HCT116 (cell line): ENCODE data around the gene INKA1. TPM values are rescaled to one million over a fixed set of nuclear protein-coding genes. Genes with fewer than 3 reads are reported as not detected.

ENCODE experiments used
- ATAC-seq: fragments of 200-7000 bp; cut with Tn5 transposase; 2 replicates; pipeline ENCODE4 v1.9.1; 2020; ENCODE audit warnings: mild to moderate bottlenecking, moderate library complexity
- BruUV-seq: library from RNA; stranded (reverse); fragments of 400-500 nt; replicated peaks from 2 replicates; lab custom pipeline; 2021; lab: Mats Ljungman, UMichigan
- CTCF ChIA-PET: fragments of 300-600 bp; sonication (Branson Sonifier 250); formaldehyde crosslinking; loops from one replicate; lab custom pipeline; 2021; ENCODE audit warnings: antibody characterized with exemption; lab: Charles Lee
- POLR2A ChIA-PET: fragments of 300-600, 350-600 bp; sonication (Branson Sonifier 250); formaldehyde crosslinking; loops from one replicate; lab custom pipeline; 2021; ENCODE audit warnings: antibody characterized with exemption; lab: Charles Lee
- RAD21 ChIA-PET, 2 experiments: fragments of 300-600 bp; sonication (Branson Sonifier 250); formaldehyde crosslinking; loops; one replicate each; lab custom pipeline; 2023; ENCODE audit warnings: low total read pairs in 2 of 2; ENCODE audit not compliant: uncharacterized antibody in 2 of 2, unreplicated experiment in 2 of 2, low non-redundant PET in 1 of 2; lab: Charles Lee
- DNase-seq: peaks from one replicate; pipeline ENCODE4 v3.0.0-alpha.2; 2010; ENCODE audit warnings: low read depth, low spot score
- H2AFZ ChIP-seq: fragments of 200-600 bp; shearing (Covaris generic), sonication (generic); 2 replicates; pipeline ENCODE4 v1.6.1; 2017; ENCODE audit warnings: low read depth, mixed run types, mixed read lengths, antibody characterized with exemption, low read length; ENCODE audit not compliant: poor library complexity, severe bottlenecking
- H3K27ac ChIP-seq: 2 replicates; pipeline ENCODE4 v1.5.1; 2012; ENCODE audit warnings: low read depth, low read length
- H3K27me3 ChIP-seq: fragments of 200-600 bp; sonication (generic); 2 replicates; pipeline ENCODE4 v1.6.1; 2016; ENCODE audit warnings: mixed run types, low read length, mixed read lengths; ENCODE audit not compliant: insufficient read depth
- H3K36me3 ChIP-seq, 2 experiments: fragments of 200-500 bp in 1 of 2; fragments of 200-600 bp in 1 of 2; sonication (Bioruptor generic) in 1 of 2; sonication (generic) in 1 of 2; 2 replicates each; pipeline versions ENCODE4 v1.5.1 to v1.6.1; 2014 to 2016; ENCODE audit warnings: low read length in 2 of 2, inconsistent platforms in 1 of 2, mixed read lengths in 1 of 2, mixed run types in 1 of 2; ENCODE audit not compliant: insufficient read depth in 2 of 2, control insufficient read depth in 1 of 2
- H3K4me1 ChIP-seq, 2 experiments: fragments of 200-600 bp in 1 of 2; sonication (generic) in 1 of 2; 2 replicates each; pipeline versions ENCODE4 v1.5.1 to v1.6.1; 2012 to 2017; ENCODE audit warnings: low read length in 2 of 2, inconsistent platforms in 1 of 2, mild to moderate bottlenecking in 1 of 2, mixed read lengths in 1 of 2, mixed run types in 1 of 2, moderate library complexity in 1 of 2; ENCODE audit not compliant: insufficient read depth in 2 of 2, control insufficient read depth in 1 of 2
- H3K4me2 ChIP-seq: fragments of 200-600 bp; sonication (generic); 2 replicates; pipeline ENCODE4 v1.6.1; 2017; ENCODE audit warnings: mixed run types, low read length, mixed read lengths
- H3K4me3 ChIP-seq, 2 experiments: fragments of 200-600 bp in 1 of 2; sonication (generic) in 1 of 2; replicated peaks in 1 of 2; 2 replicates each; pipeline ENCODE4 v1.5.1; 2011 to 2016; ENCODE audit warnings: low read length in 2 of 2, control low read depth in 1 of 2, low read depth in 1 of 2, mild to moderate bottlenecking in 1 of 2, mixed read lengths in 1 of 2, mixed run types in 1 of 2
- H3K79me2 ChIP-seq: fragments of 200-600 bp; sonication (generic); 2 replicates; pipeline ENCODE4 v1.6.1; 2017; ENCODE audit warnings: mild to moderate bottlenecking, mixed run types, low read length, moderate library complexity, mixed read lengths; ENCODE audit not compliant: insufficient read depth
- H3K9ac ChIP-seq: fragments of 200-600 bp; sonication (generic); 2 replicates; pipeline ENCODE4 v1.6.1; 2016; ENCODE audit warnings: low read length, mixed read lengths
- H3K9me2 ChIP-seq: fragments of 200-600 bp; sonication (generic), shearing (Covaris generic); 2 replicates; pipeline ENCODE4 v1.6.1; 2017; ENCODE audit warnings: mixed run types, mild to moderate bottlenecking, moderate library complexity; ENCODE audit not compliant: insufficient read depth
- H3K9me3 ChIP-seq, 2 experiments: fragments of 200-500 bp in 1 of 2; fragments of 200-600 bp in 1 of 2; sonication (Bioruptor generic) in 1 of 2; sonication (generic) in 1 of 2; 2 replicates each; pipeline ENCODE4 v1.6.1; 2014 to 2017; ENCODE audit warnings: low read length in 2 of 2, mixed read lengths in 2 of 2, inconsistent platforms in 1 of 2, low read depth in 1 of 2, mild to moderate bottlenecking in 1 of 2, mixed run types in 1 of 2, moderate library complexity in 1 of 2; ENCODE audit not compliant: control insufficient read depth in 1 of 2, insufficient read depth in 1 of 2
- H4K20me1 ChIP-seq: fragments of 200-600 bp; sonication (generic), shearing (Covaris generic); 2 replicates; pipeline ENCODE4 v1.6.1; 2017; ENCODE audit warnings: mixed run types, mild to moderate bottlenecking, moderate library complexity; ENCODE audit not compliant: insufficient read depth
- CBX3 ChIP-seq: IDR thresholded peaks from 2 replicates; pipeline ENCODE4 v1.6.1; 2012; ENCODE audit warnings: low read depth
- CTCF ChIP-seq, 3 experiments: fragments of 200-600 bp in 1 of 3; sonication (generic) in 1 of 3; IDR thresholded peaks in 2 of 3; conservative IDR thresholded peaks in 1 of 3; 2 replicates each; pipeline ENCODE4 v1.5.1; 2012 to 2017; ENCODE audit warnings: low read depth in 2 of 3, low read length in 2 of 3, antibody characterized with exemption in 1 of 3, borderline replicate concordance in 1 of 3, control low read depth in 1 of 3, mild to moderate bottlenecking in 1 of 3, mixed read lengths in 1 of 3, mixed run types in 1 of 3, moderate library complexity in 1 of 3; ENCODE audit not compliant: insufficient read depth in 1 of 3
- ELF1 ChIP-seq: IDR thresholded peaks from 2 replicates; pipeline ENCODE4 v1.6.1; 2012; ENCODE audit warnings: low read depth, borderline replicate concordance
- EZH2phosphoT487 ChIP-seq: fragments of 200-600 bp; IDR thresholded peaks from 2 replicates; pipeline ENCODE4 v1.6.1; 2018; ENCODE audit warnings: antibody characterized with exemption, borderline replicate concordance
- FOSL1 ChIP-seq: IDR thresholded peaks from 2 replicates; pipeline ENCODE4 v1.6.1; 2012; ENCODE audit warnings: low read depth
- JUND ChIP-seq: IDR thresholded peaks from 2 replicates; pipeline ENCODE4 v1.6.1; 2012
- POLR2A ChIP-seq: IDR thresholded peaks from 2 replicates; pipeline ENCODE4 v1.7.0; 2011; ENCODE audit warnings: borderline replicate concordance; ENCODE audit not compliant: insufficient read depth, insufficient read length; ENCODE audit errors: extremely low read depth
- RAD21 ChIP-seq: IDR thresholded peaks from 2 replicates; pipeline ENCODE4 v1.6.1; 2012; ENCODE audit warnings: low read depth, mild to moderate bottlenecking
- SIN3A ChIP-seq: IDR thresholded peaks from 2 replicates; pipeline ENCODE4 v1.6.1; 2012; ENCODE audit warnings: low read depth
- SRF ChIP-seq: IDR thresholded peaks from 2 replicates; pipeline ENCODE4 v1.6.1; 2012; ENCODE audit warnings: low read depth
- TCF7L2 ChIP-seq: IDR thresholded peaks from 2 replicates; pipeline ENCODE4 v1.7.0; 2011; ENCODE audit warnings: borderline replicate concordance, inconsistent platforms; ENCODE audit not compliant: insufficient read depth, insufficient read length; ENCODE audit errors: extremely low read depth
- ZBTB33 ChIP-seq: IDR thresholded peaks from 2 replicates; pipeline ENCODE4 v1.6.1; 2011; ENCODE audit warnings: mild to moderate bottlenecking, low read length, moderate library complexity; ENCODE audit not compliant: insufficient replicate concordance; ENCODE audit errors: extremely low read depth
- ZFX ChIP-seq: fragments of 450-650 bp; IDR thresholded peaks from 2 replicates; pipeline ENCODE4 v1.6.1; 2017
- ZNF274 ChIP-seq: fragments of 200-500 bp; sonication (Bioruptor generic); IDR thresholded peaks from 2 replicates; pipeline ENCODE4 v1.6.1; 2014; ENCODE audit warnings: mild to moderate bottlenecking, low read depth, low read length, inconsistent platforms
- intact Hi-C: fragments of 100-400 bp; cut with micrococcal nuclease; formaldehyde crosslinking; loops from 2 replicates; pipeline ENCODE4 v1.10.0; 2022
- total RNA-seq: library from RNA; stranded (reverse); gene quantifications from one replicate; pipeline ENCODE4 v1.2.1, GENCODE V29; 2021; ENCODE audit not compliant: unreplicated experiment

The INKA1 gene
- total RNA-seq, 1 experiment from 2014 or later = 1.6 TPM

- no peak for DNase-seq
- H2AFZ ChIP-seq = no peak overlapping the region
- H3K27ac ChIP-seq = no peak overlapping the region
- H3K9me3 ChIP-seq = no peaks in the 10 kb centered on the region
- H3K36me3 ChIP-seq = peaks cover 0 to 4% of the 10 kb centered on the region in 2 experiments; a peak in 1 of 4 replicates
- ATAC-seq = no peak
- peaks cover 84% of the 10 kb centered on the region for H3K79me2 ChIP-seq
- no TSS peak for BruUV-seq
- H3K4me2 ChIP-seq = no peak overlapping the region
- no peak overlapping the region for H3K4me3 ChIP-seq
- H3K9ac ChIP-seq = no peak overlapping the region
- H3K27me3 ChIP-seq = no peaks in the 10 kb centered on the region
- no peaks in the 10 kb centered on the region; a peak in 1 of 4 replicates for H3K4me1 ChIP-seq
- ChIA-PET CTCF (no interaction called here), RAD21 (no interaction called here), POLR2A (no interaction called here)
- 0 out of 2 replicates have a peak, but pooled peaks cover 3% of the 10 kb centered on the region for H4K20me1 ChIP-seq
- intact Hi-C loops = no loop called here
- H3K9me2 ChIP-seq = no peaks in the 10 kb centered on the region
- no peak for TF ChIP-seq POLR2A
- TF ChIP-seq SRF = no peak
- TF ChIP-seq ZFX = no peak
- TF ChIP-seq SIN3A = no peak
- no peak for TF ChIP-seq TCF7L2
- no peak for TF ChIP-seq EZH2phosphoT487
- TF ChIP-seq CTCF (IDR thresholded peaks at IDR 0.05 in 2 of 3, conservative IDR thresholded peaks at IDR 0.05 in 1 of 3; ENCODE audit: borderline replicate concordance in 1 of 3, insufficient read depth in 1 of 3, low read depth in 2 of 3, low read length in 2 of 3) = no peak
- TF ChIP-seq, all 23 proteins: peak for 0
Measured at GRCh38 chr3:49772703-49773102, 30.4 kb upstream of the INKA1 start.

- CTCF ChIA-PET = no interaction called here
- no peak for TF ChIP-seq FOSL1
- no peak for TF ChIP-seq RAD21
- no peak for TF ChIP-seq CBX3
- TF ChIP-seq EZH2phosphoT487 = no peak
- no peak for TF ChIP-seq JUND
- no peak for TF ChIP-seq ZNF274
- no peak for TF ChIP-seq ZBTB33
- TF ChIP-seq ZFX = no peak
- TF ChIP-seq SRF = no peak
- no peak for TF ChIP-seq ELF1
- no peak for TF ChIP-seq TCF7L2
Measured at GRCh38 chr3:49775538-49775937, 27.5 kb upstream of the INKA1 start.

More at GRCh38 chr3:49775538-49775937, 27.5 kb upstream of the INKA1 start:
- Histone ChIP-seq H3K9me3 (no peaks in the 10 kb centered on the region), H3K79me2 (peaks cover 81% of the 10 kb centered on the region), H3K9me2 (no peaks in the 10 kb centered on the region), H3K36me3 (peaks cover 0 to 4% of the 10 kb centered on the region in 2 experiments; a peak in 1 of 4 replicates), H3K27me3 (no peaks in the 10 kb centered on the region), H3K27ac (no peak overlapping the region), H3K4me3 (no peak overlapping the region), H3K4me2 (no peak overlapping the region), H4K20me1 (0 out of 2 replicates have a peak, but pooled peaks cover 3% of the 10 kb centered on the region), H3K4me1 (no peaks in the 10 kb centered on the region; a peak in 1 of 4 replicates), H3K9ac (no peak overlapping the region), H2AFZ (no peak overlapping the region)
- ChIA-PET RAD21 (no interaction called here), POLR2A (no interaction called here)
- ATAC-seq = no peak
- no peak for DNase-seq
- no TSS peak for BruUV-seq
- intact Hi-C loops = no loop called here
